ENCODE data around the gene BFSP2.

The BFSP2 gene

GRCh38 chr3:133368371-133369067, 31.3 kb upstream of the BFSP2 start:
- no peaks in the 10 kb centered on the region for H3K9me3 ChIP-seq (replicated peaks in 1 of 11)
- no peak overlapping the region for H3K4me3 ChIP-seq
- no peak overlapping the region for H3K4me2 ChIP-seq
- H4K20me1 ChIP-seq: no peaks in the 10 kb centered on the region
- H3K36me3 ChIP-seq: no peaks in the 10 kb centered on the region
- H3K27ac ChIP-seq: no peak overlapping the region
- no peak for TF ChIP-seq Cebpa-rat (IDR thresholded peaks at IDR 0.05)
- no peak overlapping the region for H3K9ac ChIP-seq
- no peaks in the 10 kb centered on the region for H3K4me1 ChIP-seq
- H3K27me3 ChIP-seq: no peaks in the 10 kb centered on the region

- Histone ChIP-seq H3K36me3 (no peaks in the 10 kb centered on the region), H3K4me2 (no peak overlapping the region), H3K4me1 (no peaks in the 10 kb centered on the region), H3K9me3 (replicated peaks in 1 of 11) (no peaks in the 10 kb centered on the region), H3K4me3 (no peak overlapping the region), H3K27ac (no peak overlapping the region), H4K20me1 (no peaks in the 10 kb centered on the region), H3K27me3 (no peaks in the 10 kb centered on the region), H3K9ac (no peak overlapping the region)
- TF ChIP-seq Cebpa-rat (IDR thresholded peaks at IDR 0.05): no peak
Observed at GRCh38 chr3:133369068-133369440, 30.8 kb upstream of the BFSP2 start.

DNA sequence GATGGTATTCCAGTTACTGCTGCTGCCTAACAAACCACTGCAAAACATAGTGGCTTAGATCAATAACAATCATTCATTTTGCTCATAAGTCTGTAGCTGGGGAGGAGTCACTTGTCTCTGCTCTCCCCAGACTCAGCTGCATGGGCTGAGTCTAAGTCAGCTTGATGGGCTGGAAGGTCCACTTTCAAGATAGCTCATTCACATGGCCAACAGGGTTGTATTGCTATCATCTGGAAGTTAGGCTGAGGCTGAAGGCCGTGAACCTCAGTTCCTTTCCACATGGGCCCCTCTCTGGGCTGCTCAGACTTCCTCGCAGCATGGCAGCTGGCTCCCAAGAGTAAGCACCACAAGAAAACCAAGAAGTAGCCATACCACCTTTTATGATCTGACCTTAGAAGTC, 28.7 kb upstream of the BFSP2 start:
- Histone ChIP-seq H3K27ac (no peak overlapping the region), H3K4me1 (peaks cover 0 to 7% (median 0%) of the 10 kb centered on the region in 10 experiments; a peak in 6 of 20 replicates), H3K27me3 (no peaks in the 10 kb centered on the region), H3K9ac (no peak overlapping the region), H3K4me2 (no peak overlapping the region), H3K4me3 (no peak overlapping the region), H3K36me3 (no peaks in the 10 kb centered on the region), H3K9me3 (replicated peaks in 1 of 11) (no peaks in the 10 kb centered on the region), H4K20me1 (no peaks in the 10 kb centered on the region)
- TF ChIP-seq Cebpa-rat (IDR thresholded peaks at IDR 0.05): no peak

DNA sequence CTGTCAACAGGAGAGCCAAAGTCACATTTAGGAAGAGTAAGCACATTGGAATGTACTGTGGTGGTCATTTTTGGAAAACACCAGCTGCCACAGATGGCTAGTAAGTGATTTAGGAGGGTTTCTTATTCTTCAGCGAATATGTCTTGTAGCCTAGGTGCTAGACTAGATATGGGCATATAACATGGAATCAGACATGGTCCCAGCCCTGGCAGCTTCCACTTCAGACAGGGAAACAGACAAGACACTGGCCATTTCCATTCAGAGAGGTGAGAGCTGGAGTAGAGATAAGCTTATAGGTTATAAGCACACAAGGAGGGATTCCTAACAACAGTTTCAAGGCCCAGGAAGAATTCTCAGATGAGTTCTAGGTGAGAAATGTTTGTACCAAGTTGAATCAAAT, 28.2 kb upstream of the BFSP2 start:
- Histone ChIP-seq H3K4me3 (no peak overlapping the region), H3K36me3 (no peaks in the 10 kb centered on the region), H3K4me1 (peaks cover 0 to 7% (median 0%) of the 10 kb centered on the region in 10 experiments; a peak in 6 of 20 replicates), H3K27me3 (no peaks in the 10 kb centered on the region), H4K20me1 (no peaks in the 10 kb centered on the region), H3K4me2 (no peak overlapping the region), H3K27ac (no peak overlapping the region), H3K9me3 (replicated peaks in 1 of 11) (no peaks in the 10 kb centered on the region), H3K9ac (no peak overlapping the region)
- TF ChIP-seq Cebpa-rat (IDR thresholded peaks at IDR 0.05): no peak

DNA sequence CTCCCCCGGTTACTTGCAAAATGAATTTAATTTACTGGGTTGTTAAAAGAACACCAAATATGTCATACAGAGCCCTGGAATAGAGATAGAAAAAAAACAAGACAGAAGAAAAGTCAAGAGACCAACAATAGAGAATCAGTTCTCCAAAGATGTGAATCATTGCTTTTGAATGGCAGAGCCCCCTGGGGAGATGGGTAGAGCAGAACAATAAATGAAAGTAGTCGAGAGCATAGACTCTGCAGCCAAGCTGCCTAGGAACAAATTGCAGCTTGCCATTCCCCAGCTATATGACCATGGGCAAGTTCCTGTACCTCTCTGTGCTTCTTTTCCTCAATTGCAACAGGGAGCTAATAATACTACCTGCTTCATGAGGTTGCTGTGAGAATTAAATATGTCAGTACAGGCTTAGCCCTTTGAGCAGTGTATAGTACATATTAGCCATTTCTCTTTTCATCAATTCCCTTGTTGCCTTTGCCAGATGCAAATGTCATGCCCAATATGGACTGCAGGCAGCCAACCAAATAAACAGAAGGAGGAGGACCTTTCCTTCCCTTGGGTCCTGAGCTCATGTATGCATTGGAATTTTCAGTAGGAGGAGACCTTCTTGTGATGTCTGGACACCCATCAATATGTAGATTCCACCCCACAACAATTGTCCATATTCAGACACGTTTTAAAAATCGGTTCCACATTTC, 25.0 kb upstream of the BFSP2 start:
- no peak overlapping the region for H3K9ac ChIP-seq
- H3K27me3 ChIP-seq: no peaks in the 10 kb centered on the region
- no peaks in the 10 kb centered on the region for H3K9me3 ChIP-seq (replicated peaks in 1 of 11)
- no peak overlapping the region for H3K4me3 ChIP-seq
- H3K27ac ChIP-seq: no peak overlapping the region
- H4K20me1 ChIP-seq: no peaks in the 10 kb centered on the region; a peak in 1 of 22 replicates
- H3K36me3 ChIP-seq: no peaks in the 10 kb centered on the region
- peaks cover 0 to 7% (median 0%) of the 10 kb centered on the region in 10 experiments; a peak in 6 of 20 replicates for H3K4me1 ChIP-seq
- no peak for TF ChIP-seq Cebpa-rat (IDR thresholded peaks at IDR 0.05)
- H3K4me2 ChIP-seq: peak overlapping the region in 2 of 11 experiments; percentile 4 to 5; a peak in 2 of 22 replicates

DNA sequence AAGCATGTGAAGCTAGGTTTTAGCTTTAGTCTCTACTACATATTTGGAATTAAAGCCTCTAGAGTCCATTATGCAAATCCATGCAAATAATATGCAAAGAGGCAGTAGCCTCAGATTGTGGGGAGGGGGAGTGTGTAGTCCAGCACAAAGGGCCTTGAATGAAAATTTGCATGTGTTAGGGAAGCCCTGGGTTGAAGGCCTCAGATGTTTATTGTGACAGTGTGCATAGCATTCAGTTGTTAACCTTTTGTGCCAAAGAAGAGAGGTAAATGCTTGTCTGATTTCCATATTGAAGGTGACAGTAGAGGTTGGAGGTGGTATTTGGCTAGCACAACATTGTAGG, 24.5 kb upstream of the BFSP2 start:
- TF ChIP-seq Cebpa-rat (IDR thresholded peaks at IDR 0.05): no peak
- Histone ChIP-seq H3K9ac (no peak overlapping the region), H3K27ac (no peak overlapping the region), H4K20me1 (no peaks in the 10 kb centered on the region; a peak in 1 of 22 replicates), H3K4me2 (0 out of 22 replicates have a peak overlapping the region, but pooled peaks of 1 of the 11 experiments have one; percentile 4), H3K36me3 (no peaks in the 10 kb centered on the region), H3K9me3 (replicated peaks in 1 of 11) (no peaks in the 10 kb centered on the region), H3K27me3 (no peaks in the 10 kb centered on the region), H3K4me3 (no peak overlapping the region), H3K4me1 (peaks cover 0 to 7% (median 0%) of the 10 kb centered on the region in 10 experiments; a peak in 6 of 20 replicates)

DNA sequence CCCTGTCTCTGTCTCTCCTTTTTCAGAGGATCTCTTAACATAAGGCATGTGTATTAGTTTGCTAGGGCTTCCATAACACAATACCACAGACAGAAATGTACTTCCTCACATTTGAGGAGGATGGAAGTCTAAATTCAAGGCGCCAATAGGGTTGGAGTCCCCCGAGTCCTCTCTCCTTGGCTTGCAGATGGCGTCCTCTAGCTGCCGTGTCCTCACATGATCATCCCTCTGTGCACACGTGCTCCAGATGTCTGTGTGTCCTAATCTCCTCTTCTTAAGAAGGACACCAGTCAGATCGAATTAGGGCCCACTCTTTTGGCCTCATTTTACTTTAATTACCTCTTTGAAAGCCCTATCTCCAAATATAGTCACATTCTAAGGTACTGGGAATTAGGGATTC, 23.0 kb upstream of the BFSP2 start:
- H3K4me3 ChIP-seq: no peak overlapping the region
- no peak for TF ChIP-seq Cebpa-rat (IDR thresholded peaks at IDR 0.05)

GRCh38 chr3:133377396-133377795, 22.5 kb upstream of the BFSP2 start:
- Histone ChIP-seq H3K27ac (no peak overlapping the region), H3K27me3 (no peaks in the 10 kb centered on the region), H3K4me2 (no peak overlapping the region), H3K36me3 (no peaks in the 10 kb centered on the region), H3K4me1 (peaks cover 0 to 7% (median 0%) of the 10 kb centered on the region in 10 experiments; a peak in 6 of 20 replicates), H3K4me3 (no peak overlapping the region), H3K9me3 (replicated peaks in 1 of 11) (no peaks in the 10 kb centered on the region), H3K9ac (no peak overlapping the region), H4K20me1 (no peaks in the 10 kb centered on the region; a peak in 1 of 22 replicates)
- TF ChIP-seq Cebpa-rat (IDR thresholded peaks at IDR 0.05): no peak

More for the DNA sequence above, 23.0 kb upstream of the BFSP2 start:
- no peak overlapping the region for H3K9ac ChIP-seq
- H3K9me3 ChIP-seq (replicated peaks in 1 of 11): no peaks in the 10 kb centered on the region
- H3K4me2 ChIP-seq: no peak overlapping the region
- no peaks in the 10 kb centered on the region; a peak in 1 of 22 replicates for H4K20me1 ChIP-seq
- no peaks in the 10 kb centered on the region for H3K27me3 ChIP-seq
- no peaks in the 10 kb centered on the region for H3K36me3 ChIP-seq
- H3K4me1 ChIP-seq: peaks cover 0 to 7% (median 0%) of the 10 kb centered on the region in 10 experiments; a peak in 6 of 20 replicates
- H3K27ac ChIP-seq: no peak overlapping the region

- Histone ChIP-seq H3K4me3 (no peak overlapping the region), H3K9ac (no peak overlapping the region), H3K36me3 (no peaks in the 10 kb centered on the region), H3K9me3 (replicated peaks in 1 of 11) (no peaks in the 10 kb centered on the region), H3K27me3 (no peaks in the 10 kb centered on the region), H3K4me1 (peaks cover 0 to 4% (median 0%) of the 10 kb centered on the region in 10 experiments; a peak in 6 of 20 replicates), H3K27ac (no peak overlapping the region), H3K4me2 (no peak overlapping the region), H4K20me1 (no peaks in the 10 kb centered on the region; a peak in 1 of 22 replicates)
- TF ChIP-seq Cebpa-rat (IDR thresholded peaks at IDR 0.05): no peak
Observed at GRCh38 chr3:133379926-133380325, 19.9 kb upstream of the BFSP2 start.

Measured in BLaER1 treated with 17β-estradiol and CSF1 and Interleukin-3, amounts not matched to agents 10 nM and 100 nM (cell line).